ENCODE data around the gene PDSS2.

GRCh38 chr6:107105511-107106116 lies 353.8 kb downstream of the PDSS2 start:
- no peak for TF ChIP-seq EZH2 (IDR thresholded peaks at IDR 0.05; ENCODE audit: borderline replicate concordance, low read length)
- no peak for TF ChIP-seq CTCF (IDR thresholded peaks at IDR 0.05; ENCODE audit: low read length)

Measured in OCI-LY1 (cell line).